ENCODE measurements around the gene KCNJ15. TPM values are rescaled to one million over a fixed set of nuclear protein-coding genes. Genes with fewer than 3 reads are reported as not detected.

The KCNJ15 gene
- polyA plus RNA-seq, 3 donors: 4.5 to 26.5 (median 8.0) TPM

DNA sequence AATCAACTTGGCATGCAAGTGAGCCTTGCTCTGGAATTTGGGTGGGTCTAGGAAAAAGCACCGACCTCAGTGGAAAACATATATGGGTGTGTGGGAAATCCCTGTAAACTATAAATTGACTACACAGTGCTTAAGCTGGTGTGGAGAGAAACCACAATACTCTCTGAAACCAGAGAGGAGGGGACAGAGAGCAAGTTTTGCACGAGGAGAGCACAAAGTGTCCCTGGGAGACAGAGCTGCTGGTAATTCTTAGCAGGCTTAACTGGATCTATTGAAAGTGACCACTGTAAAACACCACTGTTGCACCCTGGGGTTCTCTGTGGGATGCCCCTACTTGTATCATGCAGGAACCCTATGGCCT lies 12.8 kb downstream of the KCNJ15 start:
- WGBS (ENCODE audit: insufficient coverage): no CpG with 5 or more reads among the region's 2 CpGs
- peaks cover 4 to 12% (median 7%) of the 10 kb centered on the region in 7 donors for H3K9me3 Mint-ChIP-seq
- Histone ChIP-seq H3K4me3 (replicated peaks in 1 of 3; ENCODE audit: low read depth in 2 of 3, low read length in 3 of 3) (no peak overlapping the region), H3K4me2 (replicated peaks; ENCODE audit: extremely low read depth, low read length, poor library complexity, severe bottlenecking) (no peak overlapping the region), H3K9ac (ENCODE audit: insufficient read depth, low read length, poor library complexity, severe bottlenecking) (no peak overlapping the region), H2AFZ (ENCODE audit: insufficient read depth, low read depth, low read length, poor library complexity, severe bottlenecking) (no peak overlapping the region), H3K4me1 (ENCODE audit: control insufficient read depth in 1 of 2, insufficient read depth in 2 of 2, low read length in 2 of 2) (peaks cover 74 to 95% of the 10 kb centered on the region in 2 donors), H3K27me3 (ENCODE audit: control insufficient read depth in 2 of 2, insufficient read depth in 2 of 2, low read length in 2 of 2) (no peaks in the 10 kb centered on the region), H3K9me3 (replicated peaks in 1 of 2; ENCODE audit: control insufficient read depth in 1 of 2, insufficient read depth in 1 of 2, low read length in 2 of 2) (peaks cover 0 to 1% of the 10 kb centered on the region in 2 donors), H3K79me2 (ENCODE audit: insufficient read depth, low read length) (no peaks in the 10 kb centered on the region), H3K36me3 (replicated peaks in 1 of 2; ENCODE audit: control insufficient read depth in 1 of 2, insufficient read depth in 2 of 2, low read length in 2 of 2) (no peaks in the 10 kb centered on the region), H3K27ac (ENCODE audit: low read depth in 1 of 2, low read length in 2 of 2) (no peak overlapping the region), H4K20me1 (ENCODE audit: insufficient read depth, low read length) (no peaks in the 10 kb centered on the region)
- TF ChIP-seq, protein P1, sequence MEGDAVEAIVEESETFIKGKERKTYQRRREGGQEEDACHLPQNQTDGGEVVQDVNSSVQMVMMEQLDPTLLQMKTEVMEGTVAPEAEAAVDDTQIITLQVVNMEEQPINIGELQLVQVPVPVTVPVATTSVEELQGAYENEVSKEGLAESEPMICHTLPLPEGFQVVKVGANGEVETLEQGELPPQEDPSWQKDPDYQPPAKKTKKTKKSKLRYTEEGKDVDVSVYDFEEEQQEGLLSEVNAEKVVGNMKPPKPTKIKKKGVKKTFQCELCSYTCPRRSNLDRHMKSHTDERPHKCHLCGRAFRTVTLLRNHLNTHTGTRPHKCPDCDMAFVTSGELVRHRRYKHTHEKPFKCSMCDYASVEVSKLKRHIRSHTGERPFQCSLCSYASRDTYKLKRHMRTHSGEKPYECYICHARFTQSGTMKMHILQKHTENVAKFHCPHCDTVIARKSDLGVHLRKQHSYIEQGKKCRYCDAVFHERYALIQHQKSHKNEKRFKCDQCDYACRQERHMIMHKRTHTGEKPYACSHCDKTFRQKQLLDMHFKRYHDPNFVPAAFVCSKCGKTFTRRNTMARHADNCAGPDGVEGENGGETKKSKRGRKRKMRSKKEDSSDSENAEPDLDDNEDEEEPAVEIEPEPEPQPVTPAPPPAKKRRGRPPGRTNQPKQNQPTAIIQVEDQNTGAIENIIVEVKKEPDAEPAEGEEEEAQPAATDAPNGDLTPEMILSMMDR (IDR thresholded peaks at IDR 0.05): no peak
- H3K27me3 Mint-ChIP-seq (ENCODE audit: low read depth in 3 of 3): peaks cover 0 to 3% (median 0%) of the 10 kb centered on the region in 3 donors
- H3K36me3 Mint-ChIP-seq: peaks cover 4 to 20% of the 10 kb centered on the region in 2 donors
- intact Hi-C loops (cut with micrococcal nuclease): loop anchor here in 1 of 2 donors (10.0 kb wide), 1 partner anchor 65 kb away; no protein-coding TSS in a partner anchor
- DNase-seq: no peak
- peak overlapping the region in 1 of 7 donors; percentile 54 for H3K27ac Mint-ChIP-seq
- peaks cover 87% of the 10 kb centered on the region for H3K4me1 Mint-ChIP-seq
- H3K4me3 Mint-ChIP-seq: no peak overlapping the region

DNA sequence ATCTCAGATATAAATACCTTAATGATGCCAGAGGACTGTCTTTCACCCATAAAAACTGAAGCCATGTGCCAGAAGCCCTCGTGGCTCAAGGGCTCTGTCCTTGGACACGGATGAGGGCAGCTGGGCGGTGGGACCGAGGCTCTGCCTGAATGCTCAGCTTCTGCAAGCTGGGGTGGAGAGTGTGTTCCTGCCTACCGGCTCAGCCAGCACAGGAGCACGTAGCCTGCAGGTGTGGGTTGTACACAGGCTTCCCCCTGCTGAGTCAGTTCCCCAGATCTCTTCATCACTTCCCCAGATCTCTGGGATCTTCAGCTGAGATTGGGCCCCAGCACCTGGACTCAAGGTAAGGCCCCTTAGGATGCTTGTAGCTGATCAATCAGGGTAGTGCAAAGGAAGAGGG lies 15.4 kb downstream of the KCNJ15 start:
- H3K9me3 ChIP-seq (replicated peaks in 1 of 2; ENCODE audit: control insufficient read depth in 1 of 2, insufficient read depth in 1 of 2, low read length in 2 of 2): peaks cover 0 to 5% of the 10 kb centered on the region in 2 donors
- peaks cover 10 to 20% (median 14%) of the 10 kb centered on the region in 7 donors for H3K9me3 Mint-ChIP-seq
- no peak overlapping the region for H3K9ac ChIP-seq (ENCODE audit: insufficient read depth, low read length, poor library complexity, severe bottlenecking)
- peaks cover 0 to 3% (median 0%) of the 10 kb centered on the region in 3 donors for H3K27me3 Mint-ChIP-seq (ENCODE audit: low read depth in 3 of 3)
- peak overlapping the region in 1 of 7 donors; percentile 71 for H3K27ac Mint-ChIP-seq
- intact Hi-C loops (cut with micrococcal nuclease): loop anchor here (5.0 to 10.0 kb wide), 2 partner anchors 35 to 407 kb away; no protein-coding TSS in a partner anchor
- peak overlapping the region; percentile 26 for H2AFZ ChIP-seq (ENCODE audit: insufficient read depth, low read depth, low read length, poor library complexity, severe bottlenecking)
- peak overlapping the region in 1 of 2 donors; percentile 99 for H3K27ac ChIP-seq (ENCODE audit: low read depth in 1 of 2, low read length in 2 of 2)
- TF ChIP-seq, protein P1 (IDR thresholded peaks at IDR 0.05): no peak
- no peaks in the 10 kb centered on the region for H3K79me2 ChIP-seq (ENCODE audit: insufficient read depth, low read length)
- H3K4me1 ChIP-seq (ENCODE audit: control insufficient read depth in 1 of 2, insufficient read depth in 2 of 2, low read length in 2 of 2): peaks cover 78 to 92% of the 10 kb centered on the region in 2 donors
- H3K4me3 Mint-ChIP-seq: no peak overlapping the region
- 83% methylated on average over 5 of the region's 6 CpGs for WGBS (ENCODE audit: insufficient coverage)
- no peak overlapping the region for H3K4me2 ChIP-seq (replicated peaks; ENCODE audit: extremely low read depth, low read length, poor library complexity, severe bottlenecking)
- no peak for DNase-seq
- H3K36me3 Mint-ChIP-seq: peaks cover 10 to 29% of the 10 kb centered on the region in 2 donors
- no peaks in the 10 kb centered on the region for H3K36me3 ChIP-seq (replicated peaks in 1 of 2; ENCODE audit: control insufficient read depth in 1 of 2, insufficient read depth in 2 of 2, low read length in 2 of 2)
- H3K27me3 ChIP-seq (ENCODE audit: control insufficient read depth in 2 of 2, insufficient read depth in 2 of 2, low read length in 2 of 2): no peaks in the 10 kb centered on the region
- H4K20me1 ChIP-seq (ENCODE audit: insufficient read depth, low read length): no peaks in the 10 kb centered on the region
- peaks cover 83% of the 10 kb centered on the region for H3K4me1 Mint-ChIP-seq
- no peak overlapping the region for H3K4me3 ChIP-seq (replicated peaks in 1 of 3; ENCODE audit: low read depth in 2 of 3, low read length in 3 of 3)
